Keratinocyte (primary cell): Measurements from ENCODE around the gene BLMH. TPM values are rescaled to one million over a fixed set of nuclear protein-coding genes. Genes with fewer than 3 reads are reported as not detected.

Experiments used
- DNase-seq: peaks from one replicate; pipeline ENCODE4 v3.0.0-alpha.2; 2011; ENCODE audit warnings: low read depth, missing footprints, low spot score
- FAIRE-seq: peaks from 2 replicates; lab custom pipeline; 2011; peaks lifted over from hg19 to GRCh38; lab: Jason Lieb, UNC
- H2AFZ ChIP-seq: 2 replicates; pipeline ENCODE4 v1.6.0; 2012; ENCODE audit warnings: low read length, control low read depth, inconsistent platforms; ENCODE audit not compliant: control insufficient read depth
- H3K27ac ChIP-seq: 2 replicates; pipeline ENCODE4 v1.5.1; 2011; ENCODE audit warnings: low read length; ENCODE audit not compliant: control insufficient read depth, insufficient read depth
- H3K27me3 ChIP-seq: 3 replicates; pipeline ENCODE4 v1.6.0; 2011; ENCODE audit warnings: low read length; ENCODE audit not compliant: control insufficient read depth, insufficient read depth; ENCODE audit errors: extremely low read depth
- H3K36me3 ChIP-seq, 2 experiments: 2 replicates in 1 of 2; 3 replicates in 1 of 2; pipeline ENCODE4 v1.5.1; 2011; ENCODE audit warnings: low read length in 2 of 2, mild to moderate bottlenecking in 1 of 2; ENCODE audit not compliant: control insufficient read depth in 2 of 2, insufficient read depth in 2 of 2; ENCODE audit errors: extremely low read depth in 1 of 2
- H3K4me1 ChIP-seq: 3 replicates; pipeline ENCODE4 v1.5.1; 2011; ENCODE audit warnings: low read length; ENCODE audit not compliant: control insufficient read depth, insufficient read depth; ENCODE audit errors: extremely low read depth
- H3K4me2 ChIP-seq: 3 replicates; pipeline ENCODE4 v1.6.0; 2011; ENCODE audit warnings: low read depth, low read length; ENCODE audit not compliant: control insufficient read depth, insufficient read depth; ENCODE audit errors: extremely low read depth
- H3K4me3 ChIP-seq, 3 experiments: fragments of 200-600 bp in 1 of 3; sonication (generic) in 1 of 3; 2 replicates in 2 of 3; 3 replicates in 1 of 3; pipeline ENCODE4 v1.5.1; 2011 to 2016; ENCODE audit warnings: low read length in 3 of 3, mild to moderate bottlenecking in 3 of 3, control low read depth in 2 of 3, inconsistent platforms in 1 of 3, low read depth in 1 of 3, mixed read lengths in 1 of 3, mixed run types in 1 of 3, moderate library complexity in 1 of 3; ENCODE audit not compliant: control insufficient read depth in 2 of 3, insufficient read depth in 2 of 3; ENCODE audit errors: extremely low read depth in 1 of 3
- H3K79me2 ChIP-seq: 2 replicates; pipeline ENCODE4 v1.6.0; 2012; ENCODE audit warnings: low read length; ENCODE audit not compliant: control insufficient read depth, insufficient read depth
- H3K9ac ChIP-seq: 3 replicates; pipeline ENCODE4 v1.6.0; 2011; ENCODE audit warnings: low read length; ENCODE audit not compliant: control insufficient read depth, insufficient read depth; ENCODE audit errors: extremely low read depth
- H3K9me1 ChIP-seq: 3 replicates; pipeline ENCODE4 v1.6.0; 2011; ENCODE audit warnings: low read length; ENCODE audit not compliant: control insufficient read depth, insufficient read depth; ENCODE audit errors: extremely low read depth
- H3K9me3 ChIP-seq: 2 replicates; pipeline ENCODE4 v1.5.1; 2012; ENCODE audit warnings: low read depth, low read length; ENCODE audit not compliant: control insufficient read depth
- H4K20me1 ChIP-seq: 3 replicates; pipeline ENCODE4 v1.6.0; 2011; ENCODE audit warnings: low read length; ENCODE audit not compliant: control insufficient read depth, insufficient read depth; ENCODE audit errors: extremely low read depth
- CTCF ChIP-seq, 3 experiments: IDR thresholded peaks in 1 of 3; conservative IDR thresholded peaks in 1 of 3; optimal IDR thresholded peaks in 1 of 3; 2 replicates in 2 of 3; 3 replicates in 1 of 3; pipeline versions ENCODE3 to v1.5.1; 2011; ENCODE audit warnings: low read length in 3 of 3, mild to moderate bottlenecking in 3 of 3, moderate library complexity in 2 of 3, control low read depth in 1 of 3, inconsistent platforms in 1 of 3; ENCODE audit not compliant: insufficient read depth in 2 of 3; ENCODE audit errors: extremely low read depth in 1 of 3
- EZH2 ChIP-seq: IDR thresholded peaks from one replicate; pipeline ENCODE4 v1.6.1; 2012; ENCODE audit warnings: inconsistent platforms, mild to moderate bottlenecking, low read length, moderate library complexity
- dilution Hi-C: fragments of 300-500 bp; cut with MboI; formaldehyde crosslinking; loops from one replicate; pipeline ENCODE4 v1.7.0; 2020; ENCODE audit warnings: low sequenced_read_pairs; ENCODE audit not compliant: extremely low pct_ligation_motif_present
- polyA plus RNA-seq, 5 experiments: library from polyadenylated mRNA; depleted of rRNA in 3 of 5; stranded (reverse) in 3 of 5; stranded (forward) in 1 of 5; unstranded in 1 of 5; fragments of >200 nt; gene quantifications; 1 replicate in 1 of 5; 2 replicates in 3 of 5; 3 replicates in 1 of 5; pipeline versions ENCODE4 v1.2.1 to v1.2.3, GENCODE V29; 2011 to 2012; ENCODE audit warnings: missing spikeins in 2 of 5, low read depth in 1 of 5, low replicate concordance in 1 of 5

Gene BLMH
- polyA plus RNA-seq, 1 donor (not counting 4 experiments of a cell fraction or from before 2014, with no cell fraction given), result 4.2 TPM

- DNase-seq (no peak), FAIRE-seq (no peak)
- H4K20me1 ChIP-seq, result no peaks in the 10 kb centered on the region
- no peak overlapping the region for H3K9ac ChIP-seq
- H2AFZ ChIP-seq, result no peak overlapping the region
- no peak overlapping the region for H3K27ac ChIP-seq
- no peak overlapping the region for H3K4me3 ChIP-seq
- H3K4me2 ChIP-seq, result no peak overlapping the region
- no peaks in the 10 kb centered on the region for H3K9me1 ChIP-seq
- H3K27me3 ChIP-seq, result peaks cover 5% of the 10 kb centered on the region
- dilution Hi-C loops, result no loop called here
- H3K36me3 ChIP-seq, result no peaks in the 10 kb centered on the region
- no peaks in the 10 kb centered on the region for H3K79me2 ChIP-seq
- TF ChIP-seq EZH2 (no peak), CTCF (optimal IDR thresholded peaks at IDR 0.05 in 1 of 3, IDR thresholded peaks at IDR 0.05 in 1 of 3, conservative IDR thresholded peaks at IDR 0.05 in 1 of 3; ENCODE audit: extremely low read depth in 1 of 3, insufficient read depth in 2 of 3, low read length in 3 of 3) (no peak)
- no peaks in the 10 kb centered on the region for H3K4me1 ChIP-seq
- H3K9me3 ChIP-seq, result no peaks in the 10 kb centered on the region
Observed at GRCh38 chr17:30254150-30254549, 37.6 kb downstream of the BLMH start.

- no peak overlapping the region for H3K9ac ChIP-seq
- H3K36me3 ChIP-seq, result no peaks in the 10 kb centered on the region
- H3K4me1 ChIP-seq, result no peaks in the 10 kb centered on the region
- H3K4me2 ChIP-seq, result no peak overlapping the region
- DNase-seq (no peak), FAIRE-seq (no peak)
- H3K79me2 ChIP-seq, result no peaks in the 10 kb centered on the region
- H4K20me1 ChIP-seq, result no peaks in the 10 kb centered on the region
- H3K4me3 ChIP-seq, result no peak overlapping the region
- TF ChIP-seq EZH2 (no peak), CTCF (optimal IDR thresholded peaks at IDR 0.05 in 1 of 3, IDR thresholded peaks at IDR 0.05 in 1 of 3, conservative IDR thresholded peaks at IDR 0.05 in 1 of 3; ENCODE audit: extremely low read depth in 1 of 3, insufficient read depth in 2 of 3, low read length in 3 of 3) (no peak)
- peaks cover 4% of the 10 kb centered on the region for H3K27me3 ChIP-seq
- no peak overlapping the region for H3K27ac ChIP-seq
- no peaks in the 10 kb centered on the region for H3K9me1 ChIP-seq
- H3K9me3 ChIP-seq, result no peaks in the 10 kb centered on the region
- dilution Hi-C loops, result no loop called here
- no peak overlapping the region for H2AFZ ChIP-seq
Observed at GRCh38 chr17:30253312-30253711, 38.4 kb downstream of the BLMH start.
